Renal cortical epithelial cell (primary cell): ENCODE results near the gene TALDO1. TPM values are rescaled to one million over a fixed set of nuclear protein-coding genes. Genes with fewer than 3 reads are reported as not detected.
A peak's percentile ranks its signal among the peaks of the same experiment; 100 is the strongest.

Source experiments
- DNase-seq: peaks from one replicate; pipeline ENCODE4 v3.0.0-alpha.2; 2011; ENCODE audit warnings: low read depth
- total RNA-seq: library from RNA; depleted of rRNA; stranded (reverse); fragments of >200 nt; gene quantifications from 2 replicates; pipeline ENCODE4 v1.2.3, GENCODE V29; 2014

The TALDO1 gene
- 188 and 419 TPM in 2 replicates for total RNA-seq

GRCh38 chr11:747158-748006 lies at the start of gene TALDO1:
Gene TALDO1, plus strand, starts transcription at chr11:747464. Its CDS starts 18 bp downstream, at chr11:747482.
- DNase-seq: peak; percentile 50

GRCh38 chr11:697811-698311 lies 49.4 kb upstream of the TALDO1 start:
- peak; percentile 60 for DNase-seq

DNA sequence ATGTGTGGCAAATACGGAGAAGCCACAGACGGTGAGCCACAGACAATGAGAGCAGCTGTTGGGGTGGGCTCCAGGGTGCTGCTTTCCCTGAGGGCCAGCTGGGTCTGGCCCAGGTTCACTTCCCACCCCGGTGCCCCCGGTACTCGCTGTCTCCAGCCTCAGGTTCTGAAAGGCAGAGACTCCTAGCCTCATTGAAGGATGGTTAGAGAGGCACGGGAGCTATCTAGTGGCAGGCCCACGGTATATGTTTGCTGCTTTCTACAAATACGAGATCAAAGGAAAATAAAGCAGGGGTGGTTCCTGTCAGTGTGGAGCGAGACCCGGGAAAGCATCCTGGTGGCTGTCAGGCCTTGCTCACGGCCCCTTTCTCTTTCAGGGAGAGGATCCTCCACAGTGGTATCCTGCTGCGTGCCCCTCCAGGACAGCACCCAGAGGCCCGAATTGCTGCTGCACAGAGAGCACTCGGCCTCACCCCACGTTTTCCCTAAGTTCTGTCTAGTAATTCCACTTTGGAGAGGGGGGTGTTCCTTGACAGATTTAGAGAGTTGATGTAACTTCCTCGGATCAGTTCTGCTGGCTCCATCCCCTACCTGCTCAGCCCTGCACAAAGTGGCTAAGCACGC lies 48.7 kb upstream of the TALDO1 start:
- DNase-seq: no peak

GRCh38 chr11:699116-699508 lies 48.2 kb upstream of the TALDO1 start:
- no peak for DNase-seq

DNA sequence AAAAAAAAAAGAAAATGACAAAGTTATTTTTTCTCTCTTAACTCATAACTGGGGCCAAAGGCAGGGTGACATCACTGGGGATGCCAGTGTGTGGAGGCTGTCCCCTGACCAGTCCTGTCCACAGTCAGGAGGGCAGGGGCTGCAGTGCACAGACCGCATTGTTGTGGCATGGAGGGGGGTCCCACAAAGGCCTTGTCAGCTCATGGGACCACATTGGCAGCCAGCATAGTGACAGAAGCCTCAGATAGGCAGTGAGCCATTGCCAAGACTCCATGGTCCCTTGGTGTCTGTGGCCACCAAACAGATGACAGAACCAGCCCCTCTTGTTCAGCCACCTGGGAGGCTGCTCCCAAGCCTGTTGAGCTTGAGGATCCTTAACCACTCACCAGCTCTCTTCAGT lies 47.5 kb upstream of the TALDO1 start:
- DNase-seq: no peak

DNA sequence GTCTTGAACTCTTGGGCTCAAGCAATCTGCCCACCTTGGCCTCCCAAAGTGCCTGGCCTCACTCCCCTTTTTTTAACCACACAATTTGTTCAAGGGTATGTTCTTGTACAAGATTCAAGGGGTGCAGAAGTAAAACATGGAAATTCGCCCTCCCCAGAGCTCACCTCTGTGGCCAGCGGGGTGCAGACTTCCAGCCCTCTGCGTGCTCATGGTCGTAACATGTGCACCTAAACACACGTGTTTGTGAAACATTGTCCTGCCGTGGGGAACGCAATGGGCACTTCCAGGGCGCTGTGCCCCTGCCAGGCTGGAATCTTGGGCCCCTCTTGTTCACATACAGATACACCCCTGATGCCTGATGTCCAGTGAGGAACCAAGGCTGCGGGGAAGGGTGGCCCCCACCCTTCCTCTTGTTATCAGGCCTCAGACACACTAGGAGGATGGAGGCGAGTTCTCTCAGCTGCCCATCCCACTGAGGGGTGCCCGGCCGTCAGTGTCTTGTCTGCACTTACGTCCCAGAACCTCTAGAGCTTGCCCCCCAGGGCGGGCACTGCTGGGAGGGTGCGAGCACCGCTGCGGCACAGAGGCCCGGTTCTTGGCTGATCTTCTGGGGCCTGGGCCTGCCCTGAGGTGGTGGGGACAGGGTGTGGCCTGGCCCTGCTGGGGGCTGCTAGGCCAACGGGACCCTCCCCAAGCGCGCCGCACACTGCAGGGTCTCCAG lies 45.4 kb upstream of the TALDO1 start:
- DNase-seq: no peak

- peak; percentile 30 for DNase-seq
Observed at GRCh38 chr11:702462-703461, 44.5 kb upstream of the TALDO1 start.

- no peak for DNase-seq
Observed at GRCh38 chr11:703506-703905, 43.8 kb upstream of the TALDO1 start.

- no peak for DNase-seq
Observed at GRCh38 chr11:704228-704674, 43.0 kb upstream of the TALDO1 start.

DNA sequence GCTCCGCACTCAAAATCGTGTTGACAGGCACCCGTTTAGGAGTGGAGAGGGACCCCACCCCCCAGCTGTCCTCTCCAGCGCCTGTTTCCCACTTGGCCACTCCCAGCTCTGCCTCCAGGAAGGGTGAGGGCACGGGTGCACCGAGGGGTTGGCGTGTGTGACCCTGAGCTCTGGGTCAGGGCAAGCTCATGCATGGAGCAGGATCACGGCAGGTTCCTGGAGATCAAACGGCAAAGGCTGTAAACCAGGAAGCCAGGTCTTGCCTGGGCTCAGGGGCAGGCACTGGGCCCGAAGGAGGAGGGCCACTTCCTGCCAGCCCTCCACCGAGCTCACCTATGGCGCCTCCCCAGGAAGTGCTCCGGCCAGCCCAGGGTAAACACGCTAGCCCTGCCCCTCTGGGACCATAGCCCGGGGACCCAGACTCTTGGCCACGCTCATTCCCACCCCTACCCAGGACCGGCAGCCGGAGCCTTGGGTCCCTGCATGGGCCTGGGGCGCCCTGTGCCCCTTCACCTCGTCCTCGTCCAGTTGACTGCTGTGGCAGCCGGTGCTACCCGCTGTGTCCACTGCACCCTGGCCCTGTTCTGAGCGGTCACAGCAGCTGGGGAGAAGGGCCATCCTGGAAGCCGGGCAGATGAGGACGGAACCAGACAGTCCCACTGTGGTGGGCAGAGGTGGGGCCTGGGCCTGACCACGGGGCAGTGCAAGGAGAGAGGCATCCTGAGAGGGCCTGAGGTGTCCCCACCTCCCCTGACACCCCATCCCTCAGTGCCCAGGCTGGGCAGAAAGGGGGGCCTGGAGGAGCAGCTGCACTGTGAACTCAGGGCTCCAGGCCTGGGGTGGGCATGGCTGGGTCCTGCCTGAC lies 42.3 kb upstream of the TALDO1 start:
- DNase-seq: peak; percentile 54

GRCh38 chr11:705646-706438 lies 41.4 kb upstream of the TALDO1 start, which contains the start of gene EPS8L2:
Gene EPS8L2, plus strand, starts transcription at chr11:706231. Its CDS starts 3,177 bp downstream, at chr11:709408.
- DNase-seq: no peak

DNA sequence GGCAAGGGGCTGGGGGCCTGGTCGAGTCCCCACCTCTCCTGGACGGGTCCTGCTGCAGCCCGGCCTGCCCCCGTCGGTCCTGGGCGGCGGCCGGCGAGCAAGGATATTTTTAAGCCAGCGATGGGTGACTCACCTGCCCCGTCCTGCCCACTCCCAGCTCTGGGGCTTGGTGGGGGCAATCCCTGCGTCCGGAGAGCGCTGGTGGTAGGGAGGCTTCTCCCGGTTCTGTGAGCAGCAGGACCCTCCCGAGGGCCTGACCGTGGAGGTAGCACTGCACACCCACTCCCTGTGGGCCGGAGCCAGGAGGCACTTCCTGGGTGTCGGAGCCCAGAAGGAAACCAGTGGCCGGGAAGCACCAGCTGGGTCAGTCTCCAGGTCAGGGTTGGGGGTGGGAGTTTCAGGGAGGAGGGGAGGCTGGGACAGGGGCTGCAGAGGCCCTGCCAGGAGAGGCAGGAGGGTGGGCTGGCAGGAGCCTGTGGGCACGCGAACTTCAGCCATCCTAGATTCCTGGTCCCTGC lies 40.8 kb upstream of the TALDO1 start:
- DNase-seq: peak; percentile 47

DNA sequence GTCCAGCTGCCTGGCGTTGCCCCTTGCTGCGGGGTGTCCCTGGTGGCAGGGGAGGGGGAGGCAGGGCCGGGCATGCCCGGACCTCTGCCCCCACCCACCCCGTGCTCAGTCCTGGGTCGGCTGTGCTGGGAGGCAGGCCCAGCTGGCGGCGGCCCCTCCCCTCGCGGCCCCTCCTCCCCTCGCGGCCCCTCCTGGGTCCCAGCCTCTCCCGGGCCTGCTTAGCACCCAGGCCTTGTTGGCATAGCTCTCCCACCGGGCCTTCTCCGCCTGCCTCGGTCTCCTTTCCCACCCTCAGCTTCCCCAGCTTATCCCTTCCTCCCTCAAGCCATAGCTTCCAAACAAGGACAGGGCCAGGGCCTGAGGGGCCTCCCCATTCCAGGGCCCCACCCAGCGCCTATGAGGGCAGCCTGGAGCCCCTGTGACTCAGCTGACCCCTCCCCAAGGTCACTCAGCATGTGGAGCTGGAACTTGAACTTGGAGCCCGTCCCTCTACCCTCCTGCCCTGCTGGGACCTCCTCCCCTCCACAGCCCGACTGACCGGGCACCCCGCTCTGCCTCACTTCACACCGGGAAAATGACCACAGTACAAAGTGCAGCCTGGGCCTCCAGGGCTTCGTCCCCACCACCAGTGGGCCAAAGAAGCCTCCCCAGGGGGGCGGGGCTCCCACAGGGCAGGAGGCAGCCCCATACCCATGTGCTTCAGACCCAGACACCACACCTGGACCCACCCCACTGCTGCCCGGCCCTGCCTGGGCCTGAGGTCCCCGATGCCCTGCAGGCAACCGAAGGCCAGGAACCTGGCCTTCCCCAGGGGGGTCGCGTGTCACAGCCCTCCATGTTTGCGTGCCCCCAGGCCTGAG lies 40.1 kb upstream of the TALDO1 start:
- DNase-seq: peak; percentile 71

GRCh38 chr11:707817-708420 lies 39.3 kb upstream of the TALDO1 start:
- peak; percentile 76 for DNase-seq

GRCh38 chr11:708511-708910 lies 38.8 kb upstream of the TALDO1 start:
- DNase-seq: no peak

- no peak for DNase-seq
Observed at GRCh38 chr11:709109-709997, 37.9 kb upstream of the TALDO1 start.
